Activated CD4-positive, alpha-beta T cell treated with anti-CD3 and anti-CD28 coated beads for 48 hours (primary cell): ENCODE results near the gene C8G.

Source experiments
- DNase-seq: peaks from one replicate; pipeline ENCODE4 v3.0.0-alpha.2; 2020

Gene C8G

GRCh38 chr9:136944519-136945332 lies at the start of gene C8G, which contains the start of gene FBXW5:
C8G (plus strand) TSS chr9:136945243; CDS start chr9:136945321, 78 bp downstream.
FBXW5 (minus strand) TSS chr9:136944738; CDS start chr9:136944083, 655 bp downstream.
- peak; percentile 96 for DNase-seq

GRCh38 chr9:136896027-136896426 lies 49.0 kb upstream of the C8G start:
- no peak for DNase-seq

- DNase-seq = no peak
These were observed 46.5 kb upstream of the C8G start for GRCh38 chr9:136898483-136899100.

GRCh38 chr9:136899196-136899595 lies 45.8 kb upstream of the C8G start:
- no peak for DNase-seq

- DNase-seq = no peak
These were observed 44.5 kb upstream of the C8G start for GRCh38 chr9:136900556-136900955.

GRCh38 chr9:136900988-136901515 lies 44.0 kb upstream of the C8G start:
- DNase-seq = no peak

GRCh38 chr9:136901516-136902258 lies 43.4 kb upstream of the C8G start:
- peak; percentile 84 for DNase-seq

GRCh38 chr9:136902259-136902821 lies 42.7 kb upstream of the C8G start:
- peak; percentile 92 for DNase-seq

- DNase-seq = no peak
These were observed 41.9 kb upstream of the C8G start for GRCh38 chr9:136903041-136903554.

GRCh38 chr9:136906266-136906665 lies 38.8 kb upstream of the C8G start:
- no peak for DNase-seq

- no peak for DNase-seq
These were observed 37.8 kb upstream of the C8G start for GRCh38 chr9:136907011-136907914.

- no peak for DNase-seq
These were observed 34.7 kb upstream of the C8G start for GRCh38 chr9:136910197-136910900.

GRCh38 chr9:136910901-136911245 lies 34.2 kb upstream of the C8G start:
- no peak for DNase-seq

GRCh38 chr9:136913701-136914438 lies 31.2 kb upstream of the C8G start:
- DNase-seq = no peak

- DNase-seq = no peak
These were observed 29.3 kb upstream of the C8G start for GRCh38 chr9:136915632-136916329.

GRCh38 chr9:136916330-136917184 lies 28.5 kb upstream of the C8G start:
- peak; percentile 26 for DNase-seq

- no peak for DNase-seq
These were observed 27.1 kb upstream of the C8G start for GRCh38 chr9:136917902-136918301.

- no peak for DNase-seq
These were observed 25.0 kb upstream of the C8G start for GRCh38 chr9:136920069-136920468.
